HG03064 (cell line): ENCODE measurements around the gene DVL1.
"Not testable (repeated sequence)": the region's sequence is repeated elsewhere in the genome, so short reads cannot be mapped to it uniquely, and the experiment has no call there.

Experiments used
- ATAC-seq: cut with Tn5 transposase; IDR thresholded peaks from one replicate; pipeline ENCODE4 v1.9.1; 2021; ENCODE audit warnings: low read depth; ENCODE audit not compliant: unreplicated experiment

Gene DVL1

GRCh38 chr1:1349256-1350012, at the start of gene DVL1:
DVL1 (minus strand) TSS chr1:1349418; CDS start chr1:1349065, 353 bp downstream.
- peak; percentile 49 for ATAC-seq

- ATAC-seq, result peak; percentile 4
These were observed 49.5 kb upstream of the DVL1 start for GRCh38 chr1:1398677-1399186.

GRCh38 chr1:1397839-1398523, 48.8 kb upstream of the DVL1 start:
- ATAC-seq, result no peak

GRCh38 chr1:1395166-1395565, 45.9 kb upstream of the DVL1 start:
- ATAC-seq, result no peak

- ATAC-seq, result no peak
These were observed 44.9 kb upstream of the DVL1 start for GRCh38 chr1:1394116-1394515.

GRCh38 chr1:1393428-1393827, 44.2 kb upstream of the DVL1 start:
- no peak for ATAC-seq

GRCh38 chr1:1393014-1393413, 43.8 kb upstream of the DVL1 start:
- ATAC-seq, result no peak

GRCh38 chr1:1391225-1391624, 42.0 kb upstream of the DVL1 start:
- no peak for ATAC-seq

- no peak for ATAC-seq
These were observed 41.5 kb upstream of the DVL1 start for GRCh38 chr1:1390675-1391074.

GRCh38 chr1:1388078-1388472, 38.9 kb upstream of the DVL1 start:
- no peak for ATAC-seq

- ATAC-seq, result no peak
These were observed 38.2 kb upstream of the DVL1 start for GRCh38 chr1:1387098-1388077.

- no peak for ATAC-seq
These were observed 36.7 kb upstream of the DVL1 start for GRCh38 chr1:1385931-1386330.

- not testable (repeated sequence) for ATAC-seq
These were observed 36.1 kb upstream of the DVL1 start for GRCh38 chr1:1385339-1385738.

GRCh38 chr1:1381294-1381693, 32.1 kb upstream of the DVL1 start:
- no peak for ATAC-seq

GRCh38 chr1:1380860-1381259, 31.6 kb upstream of the DVL1 start:
- no peak for ATAC-seq

GRCh38 chr1:1377540-1378205, 28.5 kb upstream of the DVL1 start:
- ATAC-seq, result no peak

- no peak for ATAC-seq
These were observed 27.5 kb upstream of the DVL1 start for GRCh38 chr1:1376551-1377226.

- peak; percentile 86 for ATAC-seq
These were observed 25.9 kb upstream of the DVL1 start, which contains the start of gene AURKAIP1 for GRCh38 chr1:1374929-1375662. AURKAIP1 (minus strand) TSS chr1:1375207; CDS start chr1:1374756, 451 bp downstream.

GRCh38 chr1:1374589-1374928, 25.3 kb upstream of the DVL1 start:
- ATAC-seq, result no peak
